Fibroblast of lung (primary cell): Measurements from ENCODE around the gene CDX1. TPM values are rescaled to one million over a fixed set of nuclear protein-coding genes. Genes with fewer than 3 reads are reported as not detected.

ENCODE experiments used
- DNase-seq, 2 donors: peaks; one replicate each; pipeline versions ENCODE4 v3.0.0 to v3.0.0-alpha.2; 2010; ENCODE audit warnings: low read depth in 2 of 2
- H2AFZ ChIP-seq: 2 replicates; pipeline ENCODE4 v1.5.1; 2012; ENCODE audit warnings: low read length, control low read depth, inconsistent platforms
- H3K27ac ChIP-seq: 2 replicates; pipeline ENCODE4 v1.5.1; 2011; ENCODE audit warnings: low read length, control low read depth; ENCODE audit not compliant: insufficient read depth
- H3K27me3 ChIP-seq: 2 replicates; pipeline ENCODE4 v1.5.1; 2011; ENCODE audit warnings: mild to moderate bottlenecking, low read length; ENCODE audit not compliant: control insufficient read depth, insufficient read depth
- H3K36me3 ChIP-seq: 2 replicates; pipeline ENCODE4 v1.5.1; 2011; ENCODE audit warnings: low read length; ENCODE audit not compliant: control insufficient read depth, insufficient read depth
- H3K4me1 ChIP-seq: 2 replicates; pipeline ENCODE4 v1.5.1; 2011; ENCODE audit warnings: low read length; ENCODE audit not compliant: control insufficient read depth, insufficient read depth; ENCODE audit errors: extremely low read depth
- H3K4me2 ChIP-seq: 2 replicates; pipeline ENCODE4 v1.5.1; 2011; ENCODE audit warnings: low read length, control low read depth; ENCODE audit not compliant: insufficient read depth; ENCODE audit errors: extremely low read depth
- H3K4me3 ChIP-seq, 4 experiments: fragments of 200-600 bp in 1 of 4; sonication (generic) in 1 of 4; replicated peaks in 1 of 4; 2 replicates each; pipeline ENCODE4 v1.5.1; 2011 to 2016; ENCODE audit warnings: low read length in 4 of 4, low read depth in 3 of 4, mild to moderate bottlenecking in 3 of 4, control low read depth in 2 of 4, inconsistent platforms in 1 of 4, mixed read lengths in 1 of 4; ENCODE audit not compliant: insufficient read depth in 1 of 4; ENCODE audit errors: control extremely low read depth in 1 of 4
- H3K79me2 ChIP-seq: 2 replicates; pipeline ENCODE4 v1.5.1; 2012; ENCODE audit warnings: mild to moderate bottlenecking, low read length, inconsistent platforms; ENCODE audit not compliant: control insufficient read depth, insufficient read depth
- H3K9ac ChIP-seq: 2 replicates; pipeline ENCODE4 v1.5.1; 2011; ENCODE audit warnings: mild to moderate bottlenecking, low read length, control low read depth; ENCODE audit not compliant: insufficient read depth
- H3K9me3 ChIP-seq: 2 replicates; pipeline ENCODE4 v1.5.1; 2012; ENCODE audit warnings: low read depth, low read length; ENCODE audit not compliant: control insufficient read depth, insufficient read depth
- H4K20me1 ChIP-seq: 2 replicates; pipeline ENCODE4 v1.5.1; 2011; ENCODE audit warnings: low read length; ENCODE audit not compliant: control insufficient read depth, insufficient read depth; ENCODE audit errors: extremely low read depth
- CTCF ChIP-seq, 2 donors: IDR thresholded peaks in 1 of 2; conservative IDR thresholded peaks in 1 of 2; 1 replicate in 1 of 2; 2 replicates in 1 of 2; pipeline ENCODE4 v1.5.1; 2011 to 2012; ENCODE audit warnings: low read length in 2 of 2, control low read depth in 1 of 2, inconsistent platforms in 1 of 2, low read depth in 1 of 2, mild to moderate bottlenecking in 1 of 2
- EZH2 ChIP-seq: IDR thresholded peaks from 2 replicates; pipeline ENCODE4 v1.5.1; 2012; ENCODE audit warnings: low read length, control low read depth, mild to moderate bottlenecking; ENCODE audit errors: missing control alignments
- polyA plus RNA-seq, 2 donors: library from polyadenylated mRNA; depleted of rRNA in 1 of 2; stranded (reverse) in 1 of 2; unstranded in 1 of 2; fragments of >200 nt; gene quantifications; 2 replicates each; pipeline ENCODE4 v1.2.1, GENCODE V29; 2011 to 2012; ENCODE audit warnings: missing spikeins in 1 of 2
- total RNA-seq: library from RNA; depleted of rRNA; stranded (reverse); fragments of >200 nt; gene quantifications from 2 replicates; pipeline ENCODE4 v1.2.1, GENCODE V29; 2014

The CDX1 gene
- total and polyA plus RNA-seq, 2 donors (not counting 1 experiment from before 2014, with no cell fraction given): 0.33 to 1.8 TPM

- Histone ChIP-seq H3K27ac (no peak overlapping the region), H3K4me3 (no peak overlapping the region), H3K9me3 (no peaks in the 10 kb centered on the region), H3K4me1 (peaks cover 42% of the 10 kb centered on the region), H3K79me2 (no peaks in the 10 kb centered on the region), H2AFZ (no peak overlapping the region), H3K36me3 (no peaks in the 10 kb centered on the region), H3K27me3 (no peaks in the 10 kb centered on the region), H4K20me1 (no peaks in the 10 kb centered on the region), H3K9ac (no peak overlapping the region), H3K4me2 (no peak overlapping the region)
- TF ChIP-seq CTCF (conservative IDR thresholded peaks at IDR 0.05 in 1 of 2, IDR thresholded peaks at IDR 0.05 in 1 of 2; ENCODE audit: low read depth in 1 of 2, low read length in 2 of 2) (no peak), EZH2 (no peak)
- no peak for DNase-seq
These were observed 4.5 kb upstream of the CDX1 start for GRCh38 chr5:150162142-150162513.

GRCh38 chr5:150163035-150163434, 3.5 kb upstream of the CDX1 start:
- Histone ChIP-seq H3K79me2 (no peaks in the 10 kb centered on the region), H2AFZ (no peak overlapping the region), H3K27me3 (no peaks in the 10 kb centered on the region), H3K4me2 (no peak overlapping the region), H3K9ac (no peak overlapping the region), H4K20me1 (no peaks in the 10 kb centered on the region), H3K4me3 (no peak overlapping the region), H3K4me1 (peaks cover 37% of the 10 kb centered on the region), H3K9me3 (no peaks in the 10 kb centered on the region), H3K36me3 (no peaks in the 10 kb centered on the region), H3K27ac (no peak overlapping the region)
- no peak for TF ChIP-seq CTCF (conservative IDR thresholded peaks at IDR 0.05 in 1 of 2, IDR thresholded peaks at IDR 0.05 in 1 of 2; ENCODE audit: low read depth in 1 of 2, low read length in 2 of 2)
- no peak for DNase-seq

- Histone ChIP-seq H3K79me2 (no peaks in the 10 kb centered on the region), H3K4me3 (no peak overlapping the region), H3K9ac (no peak overlapping the region), H3K4me2 (no peak overlapping the region), H3K27me3 (no peaks in the 10 kb centered on the region), H4K20me1 (no peaks in the 10 kb centered on the region), H3K9me3 (no peaks in the 10 kb centered on the region), H3K36me3 (no peaks in the 10 kb centered on the region), H3K4me1 (peaks cover 32% of the 10 kb centered on the region), H3K27ac (no peak overlapping the region), H2AFZ (peak overlapping the region; percentile 55)
- no peak for DNase-seq
- TF ChIP-seq EZH2 (no peak), CTCF (conservative IDR thresholded peaks at IDR 0.05 in 1 of 2, IDR thresholded peaks at IDR 0.05 in 1 of 2; ENCODE audit: low read depth in 1 of 2, low read length in 2 of 2) (peak; percentile 16 to 34)
These were observed 3.0 kb upstream of the CDX1 start for GRCh38 chr5:150163547-150164059.
